GM12892 (cell line): ENCODE measurements around the gene ST6GALNAC4.

Source experiments
- DNase-seq: peaks from one replicate; pipeline ENCODE4 v3.0.0; 2011; ENCODE audit not compliant: insufficient read length
- FAIRE-seq: peaks from 2 replicates; lab custom pipeline; 2011; peaks lifted over from hg19 to GRCh38; lab: Jason Lieb, UNC
- POLR2A ChIP-seq: IDR thresholded peaks from 2 replicates; pipeline ENCODE4 v1.6.1; 2011; ENCODE audit warnings: low read depth, low read length, control low read depth
- POLR2AphosphoS5 ChIP-seq: IDR thresholded peaks from 2 replicates; pipeline ENCODE4 v1.6.1; 2011; ENCODE audit warnings: low read depth, low read length, control low read depth
- TAF1 ChIP-seq: IDR thresholded peaks from 2 replicates; pipeline ENCODE4 v1.6.1; 2011; ENCODE audit warnings: low read depth, mild to moderate bottlenecking, control low read depth, low read length, borderline replicate concordance

Gene ST6GALNAC4

DNA sequence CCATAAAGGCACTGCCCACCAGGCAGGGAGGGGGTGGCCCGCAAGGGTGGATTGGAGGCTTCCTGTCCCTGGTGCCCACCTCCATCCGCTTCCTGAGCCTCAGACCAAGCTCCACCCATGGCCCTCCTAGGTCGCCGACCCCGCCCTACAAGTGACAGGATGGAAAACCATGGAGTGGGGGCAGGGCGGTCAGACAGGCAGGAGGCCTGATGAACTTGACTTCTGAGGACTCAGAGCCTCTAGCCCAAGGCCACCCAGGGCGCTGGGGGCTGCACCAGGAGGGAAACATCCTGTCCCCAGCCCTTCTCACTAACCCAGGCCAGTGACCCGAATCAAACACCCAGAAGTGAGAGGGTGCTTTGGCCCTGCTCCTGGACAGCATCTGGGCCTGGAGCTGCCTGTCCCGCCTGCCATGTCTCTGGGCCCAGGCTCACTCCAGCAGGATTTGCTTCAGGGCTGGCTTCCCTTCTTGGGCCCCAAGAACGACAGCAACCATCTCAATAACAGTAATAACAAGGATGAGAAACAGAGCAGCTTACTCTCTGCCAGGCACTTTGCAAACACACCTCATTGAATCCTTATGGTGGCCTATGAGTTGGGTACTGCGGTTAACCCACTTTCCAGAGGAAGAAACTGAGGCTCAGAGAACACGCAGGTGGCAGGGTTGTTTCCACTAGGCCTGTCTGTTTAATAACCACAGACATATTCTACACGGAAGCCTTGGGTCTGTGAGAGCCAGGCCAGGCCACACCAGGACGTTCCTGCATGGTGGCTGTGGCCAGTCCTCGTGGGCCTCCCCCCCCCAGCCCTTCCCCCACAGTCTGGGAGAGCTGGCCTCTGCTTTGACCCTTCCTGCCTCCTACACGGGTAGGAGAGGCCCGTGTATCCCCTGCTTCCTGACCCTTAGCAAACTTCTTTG, 13.0 kb downstream of the ST6GALNAC4 start:
- 0 out of 2 replicates have a peak, but pooled peaks have one; percentile 41 for TF ChIP-seq TAF1
- no peak; the same call in 1 of the 2 replicates for TF ChIP-seq POLR2AphosphoS5
- no peak for DNase-seq
- peak; percentile 87 for FAIRE-seq

DNA sequence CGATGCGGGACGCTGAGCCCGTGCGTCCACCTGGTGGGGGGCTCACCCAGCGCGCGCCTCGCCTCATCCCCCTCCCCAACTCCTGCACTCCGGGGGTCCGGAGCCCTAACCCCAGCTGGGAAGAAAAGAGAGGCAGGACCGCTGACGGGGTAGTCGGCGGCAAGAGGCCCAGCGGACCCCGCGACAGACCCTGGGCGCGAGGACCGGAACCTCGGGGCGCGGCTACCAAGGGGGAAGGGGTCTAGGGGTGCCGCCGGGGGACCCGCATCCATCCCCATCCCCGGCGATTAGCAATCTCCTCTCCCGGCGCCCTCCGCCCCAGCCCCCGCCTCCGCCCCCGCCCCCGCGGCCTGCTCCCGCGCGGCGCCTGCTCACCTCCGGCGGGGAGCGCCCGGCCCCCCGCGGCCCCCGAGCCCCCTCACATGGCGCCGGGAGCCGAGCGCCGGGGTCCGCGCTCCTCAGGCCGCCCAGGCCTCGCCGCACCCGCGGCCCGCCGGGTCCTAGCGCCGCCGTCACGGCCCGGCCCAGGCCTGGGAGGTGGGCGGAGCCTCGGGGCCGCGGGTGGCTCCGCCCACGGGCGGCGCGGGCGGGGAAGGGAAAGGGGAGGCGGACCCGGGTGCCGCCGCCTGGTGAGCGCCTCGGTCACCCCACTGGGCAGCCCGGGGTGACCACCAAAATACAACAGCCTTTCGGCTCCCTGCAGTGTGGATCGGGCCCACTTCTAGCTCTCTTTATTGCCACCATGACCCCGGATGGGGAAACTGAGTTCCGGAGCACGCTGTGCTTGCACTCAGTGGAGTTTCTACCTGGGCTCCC, 17.5 kb downstream of the ST6GALNAC4 start, which contains the start of gene ST6GALNAC6:
Gene ST6GALNAC6 (minus strand): TSS at position 476 of the 816 bp plus-strand sequence. CDS start 1,622 bp downstream, outside the sequence.
- peak; percentile 93 for DNase-seq
- TF ChIP-seq POLR2A (no peak), TAF1 (no peak), POLR2AphosphoS5 (no peak)
- FAIRE-seq: peak; percentile 81

DNA sequence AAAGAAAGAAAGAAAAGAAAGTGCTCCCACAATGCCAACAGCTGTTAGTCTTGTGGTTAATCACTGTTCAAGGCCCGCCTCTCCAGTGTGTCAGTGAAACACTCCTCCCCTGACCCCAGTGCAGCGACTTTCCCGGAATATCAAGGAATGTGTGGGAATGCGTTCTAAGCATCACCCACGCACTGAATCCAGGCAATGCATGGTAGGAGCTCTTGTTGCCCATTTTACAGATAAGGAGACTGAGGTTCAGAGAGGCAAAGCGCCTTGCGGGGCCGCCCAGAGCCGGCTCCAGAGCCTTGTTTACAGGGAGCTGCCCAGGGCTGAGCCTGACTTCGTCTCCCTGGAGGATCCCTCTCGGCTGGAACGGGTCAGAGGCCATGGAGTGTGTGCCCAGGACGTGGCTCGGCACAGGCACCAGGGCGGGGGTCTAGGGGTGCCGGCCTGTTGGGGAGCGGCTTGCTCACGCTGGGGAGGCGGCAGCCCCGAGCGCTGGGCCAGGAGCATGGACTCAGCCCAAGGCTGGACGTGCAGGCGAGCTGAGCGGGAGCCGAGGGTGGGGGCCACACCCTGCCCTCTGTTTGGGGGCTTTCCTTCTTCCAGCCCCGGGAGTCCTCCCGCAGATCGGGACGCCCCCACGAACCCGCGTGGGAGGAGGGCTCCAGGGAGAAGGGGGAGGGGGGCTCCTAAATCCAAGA, 18.3 kb downstream of the ST6GALNAC4 start:
- DNase-seq: no peak
- no peak for FAIRE-seq
- TF ChIP-seq TAF1 (no peak), POLR2AphosphoS5 (no peak), POLR2A (no peak)

DNA sequence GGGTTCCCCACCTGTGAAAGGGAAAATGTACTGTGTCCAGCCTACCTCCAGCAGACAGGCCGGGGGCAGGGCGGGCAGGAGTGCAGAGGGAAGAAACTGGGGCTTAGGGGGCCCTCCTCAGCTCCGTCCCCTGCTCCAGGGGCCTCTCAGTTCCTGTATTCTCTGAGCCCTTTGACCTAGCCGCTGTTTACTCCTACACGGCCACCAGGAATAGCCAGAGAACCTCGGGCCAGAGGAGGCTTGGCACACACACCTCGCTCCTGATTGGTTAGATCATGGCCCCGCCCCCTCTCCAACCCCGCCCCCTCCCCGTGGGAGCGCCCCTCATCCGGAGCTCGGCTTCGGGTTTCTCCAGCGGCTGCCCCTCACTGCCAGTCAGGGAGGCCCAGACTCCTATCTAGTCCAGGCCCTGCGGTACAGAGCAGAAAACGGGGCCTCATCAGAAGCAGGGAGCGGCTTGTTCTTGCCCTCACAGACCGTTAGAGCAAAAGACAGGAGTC, 19.6 kb downstream of the ST6GALNAC4 start:
- DNase-seq: no peak
- no peak for TF ChIP-seq TAF1
- TF ChIP-seq POLR2AphosphoS5: no peak
- no peak for TF ChIP-seq POLR2A
- FAIRE-seq: no peak

DNA sequence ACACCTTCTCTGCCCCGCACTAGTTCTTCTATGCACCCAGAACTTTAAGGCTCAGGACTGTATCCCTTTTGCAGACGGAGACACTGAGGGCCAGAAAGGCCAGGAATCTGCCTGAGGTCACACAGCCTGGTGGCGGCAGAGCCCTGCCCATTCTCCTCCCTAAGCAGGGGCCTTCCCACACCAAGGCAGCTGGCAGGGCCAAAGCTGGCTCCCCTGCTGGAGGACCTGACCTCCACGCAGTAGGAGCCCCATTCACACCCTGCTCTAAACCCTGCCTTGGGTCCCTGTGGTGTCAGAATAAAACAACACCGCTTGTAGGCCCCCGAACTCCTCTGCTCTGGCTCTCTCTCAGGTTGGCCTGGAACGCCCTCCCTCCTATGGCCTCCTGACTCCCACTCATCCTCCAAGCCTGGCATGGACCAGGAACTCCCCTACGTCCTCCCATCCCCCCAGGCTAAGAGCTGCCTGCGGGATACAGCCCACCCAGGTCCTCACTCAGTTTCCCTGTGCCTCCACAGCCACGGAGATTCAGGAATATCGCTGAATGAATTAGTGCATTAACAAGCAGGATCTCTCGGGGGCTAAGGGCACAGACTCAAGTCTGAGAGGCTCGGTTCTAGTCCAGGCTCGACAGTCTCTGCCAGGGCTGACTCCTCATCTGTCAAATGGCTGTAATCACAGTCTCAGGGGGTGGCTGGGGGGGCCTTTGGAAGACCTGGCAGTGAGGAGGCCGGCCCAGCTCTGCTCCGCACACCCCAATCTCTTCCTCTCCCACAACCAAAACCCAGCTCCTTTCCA, 20.2 kb downstream of the ST6GALNAC4 start:
- no peak for TF ChIP-seq POLR2A
- no peak for TF ChIP-seq TAF1
- no peak for TF ChIP-seq POLR2AphosphoS5
- FAIRE-seq: no peak
- DNase-seq: no peak

DNA sequence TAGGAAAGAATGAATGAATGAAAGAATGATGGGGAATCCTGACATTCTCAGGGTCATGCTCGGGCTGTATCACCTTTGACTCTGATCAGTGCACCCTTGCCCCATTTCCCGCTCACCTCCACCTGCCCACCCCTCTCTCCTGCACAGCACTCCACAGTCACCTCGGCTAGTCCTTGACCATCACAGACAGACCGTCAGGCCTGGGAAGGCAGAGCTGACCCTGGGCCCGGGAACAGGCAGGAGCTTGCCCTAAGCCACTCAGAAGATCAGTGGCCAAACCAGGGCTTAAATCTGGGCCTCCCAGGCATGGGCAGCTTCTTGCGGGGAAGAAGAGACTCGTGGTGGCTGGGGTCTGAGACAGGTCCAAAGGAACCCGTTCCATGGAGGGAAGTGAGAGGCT, 21.0 kb downstream of the ST6GALNAC4 start:
- no peak for FAIRE-seq
- no peak for DNase-seq
- TF ChIP-seq POLR2AphosphoS5 (no peak), POLR2A (no peak), TAF1 (no peak)

- DNase-seq: no peak
- FAIRE-seq: no peak
- TF ChIP-seq TAF1 (no peak), POLR2AphosphoS5 (no peak)
Measured at GRCh38 chr9:127893392-127893791, 23.4 kb downstream of the ST6GALNAC4 start.

- FAIRE-seq (no peak), DNase-seq (no peak)
- TF ChIP-seq POLR2AphosphoS5: no peak
- TF ChIP-seq POLR2A: no peak
- TF ChIP-seq TAF1: no peak
Measured at GRCh38 chr9:127892831-127893230, 24.0 kb downstream of the ST6GALNAC4 start.

DNA sequence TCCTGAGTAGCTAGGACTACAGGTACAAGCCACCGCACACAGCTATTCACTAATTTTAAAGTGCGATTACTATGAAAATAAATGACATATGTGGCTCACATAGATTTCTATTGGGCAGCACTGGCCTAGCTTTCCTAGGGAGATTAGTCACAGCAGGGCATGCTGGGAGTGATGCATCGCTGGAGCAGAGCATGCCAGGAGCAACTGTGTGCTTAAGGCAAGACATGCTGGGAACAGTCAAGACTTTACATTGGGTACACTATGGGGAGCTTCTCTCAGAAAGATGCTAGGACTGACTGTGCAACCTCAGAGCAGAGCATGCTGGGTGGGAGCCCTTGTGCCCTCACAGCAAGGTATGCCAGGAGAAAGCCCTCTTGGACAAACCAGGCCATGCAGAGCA, 26.8 kb downstream of the ST6GALNAC4 start:
- no peak for FAIRE-seq
- no peak for TF ChIP-seq POLR2AphosphoS5
- no peak for TF ChIP-seq POLR2A
- TF ChIP-seq TAF1: no peak
- DNase-seq: no peak

GRCh38 chr9:127887792-127888191, 29.0 kb downstream of the ST6GALNAC4 start:
- DNase-seq (no peak), FAIRE-seq (no peak)
- TF ChIP-seq TAF1 (no peak), POLR2AphosphoS5 (no peak), POLR2A (no peak)

GRCh38 chr9:127886401-127886972, 30.4 kb downstream of the ST6GALNAC4 start:
- TF ChIP-seq POLR2AphosphoS5 (no peak), POLR2A (no peak), TAF1 (no peak)
- FAIRE-seq (no peak), DNase-seq (no peak)
